Lung (tissue), 12 donors: Measurements from ENCODE around the gene TIFAB. TPM values are rescaled to one million over a fixed set of nuclear protein-coding genes. Genes with fewer than 3 reads are reported as not detected.
A peak's percentile ranks its signal among the peaks of the same experiment; 100 is the strongest.

Experiments used
- ATAC-seq: fragments of 200-7000 bp; cut with Tn5 transposase; one replicate; pipeline ENCODE4 v1.9.1; 2020; ENCODE audit warnings: moderate number of reproducible peaks; ENCODE audit not compliant: insufficient read depth, low FRiP score
- DNase-seq, 3 donors: peaks; one replicate each; pipeline ENCODE4 v3.0.0-alpha.2; 2013 to 2017
- H3K27ac ChIP-seq, 2 donors: one replicate each; pipeline ENCODE4 v1.5.1; 2013; ENCODE audit warnings: mild to moderate bottlenecking in 2 of 2, moderate library complexity in 2 of 2, control low read depth in 1 of 2, inconsistent platforms in 1 of 2, low read depth in 1 of 2, low read length in 1 of 2
- H3K27me3 ChIP-seq, 3 donors: one replicate each; pipeline ENCODE4 v1.5.1; 2013; ENCODE audit warnings: low read length in 2 of 3; ENCODE audit not compliant: control insufficient read depth in 3 of 3, insufficient read depth in 3 of 3
- H3K36me3 ChIP-seq, 4 donors: one replicate each; pipeline ENCODE4 v1.5.1; 2013; ENCODE audit warnings: low read length in 4 of 4, mild to moderate bottlenecking in 1 of 4, moderate library complexity in 1 of 4; ENCODE audit not compliant: control insufficient read depth in 4 of 4, insufficient read depth in 4 of 4
- H3K4me1 ChIP-seq, 5 donors: one replicate each; pipeline ENCODE4 v1.5.1; 2013; ENCODE audit warnings: low read length in 5 of 5, mild to moderate bottlenecking in 2 of 5, moderate library complexity in 1 of 5; ENCODE audit not compliant: control insufficient read depth in 5 of 5, insufficient read depth in 5 of 5
- H3K4me3 ChIP-seq: one replicate; pipeline ENCODE4 v1.5.1; 2013; ENCODE audit warnings: mild to moderate bottlenecking, control low read depth, moderate library complexity
- H3K9ac ChIP-seq, 2 donors: one replicate each; pipeline ENCODE4 v1.5.1; 2013; ENCODE audit warnings: low read length in 2 of 2, control low read depth in 1 of 2; ENCODE audit not compliant: insufficient read depth in 1 of 2
- H3K9me3 ChIP-seq, 4 donors: one replicate each; pipeline ENCODE4 v1.5.1; 2013; ENCODE audit warnings: low read length in 3 of 4, mild to moderate bottlenecking in 1 of 4, moderate library complexity in 1 of 4; ENCODE audit not compliant: control insufficient read depth in 4 of 4, insufficient read depth in 3 of 4
- WGBS, 2 donors: extraction: QIAGEN DNeasy Blood & Tissue Kit; methylation state at CpG; one replicate each; pipeline ENCODE4 v1.1.7; 2013; 5-methylcytosine and 5-hydroxymethylcytosine counted together
- polyA plus RNA-seq, 2 donors: library from polyadenylated mRNA; stranded (reverse); fragments of 200-250 nt; gene quantifications; one replicate each; pipeline ENCODE4 v1.2.1, GENCODE V29; 2013
- total RNA-seq, 2 donors: library from RNA; depleted of rRNA in 1 of 2; stranded (reverse); fragments of >200 nt in 1 of 2; gene quantifications; one replicate each; pipeline ENCODE4 v1.2.1, GENCODE V29; 2014 to 2021
- TF ChIP-seq, protein P1 (sequence below): IDR thresholded peaks from 2 replicates; pipeline ENCODE4 v1.5.1; 2012; ENCODE audit warnings: mild to moderate bottlenecking; ENCODE audit errors: control extremely low read depth, extremely low read depth
- donor health status: control.
- donor health status: control.
- donor health status: Bipolar disorder and iron deficiency.
- donor health status: healthy.
- donor health status: DM: yes; HTN: yes; CAD: no.

TIFAB gene
- total and polyA plus RNA-seq, 4 donors, result 0.15 to 0.88 (median 0.35) TPM

DNA sequence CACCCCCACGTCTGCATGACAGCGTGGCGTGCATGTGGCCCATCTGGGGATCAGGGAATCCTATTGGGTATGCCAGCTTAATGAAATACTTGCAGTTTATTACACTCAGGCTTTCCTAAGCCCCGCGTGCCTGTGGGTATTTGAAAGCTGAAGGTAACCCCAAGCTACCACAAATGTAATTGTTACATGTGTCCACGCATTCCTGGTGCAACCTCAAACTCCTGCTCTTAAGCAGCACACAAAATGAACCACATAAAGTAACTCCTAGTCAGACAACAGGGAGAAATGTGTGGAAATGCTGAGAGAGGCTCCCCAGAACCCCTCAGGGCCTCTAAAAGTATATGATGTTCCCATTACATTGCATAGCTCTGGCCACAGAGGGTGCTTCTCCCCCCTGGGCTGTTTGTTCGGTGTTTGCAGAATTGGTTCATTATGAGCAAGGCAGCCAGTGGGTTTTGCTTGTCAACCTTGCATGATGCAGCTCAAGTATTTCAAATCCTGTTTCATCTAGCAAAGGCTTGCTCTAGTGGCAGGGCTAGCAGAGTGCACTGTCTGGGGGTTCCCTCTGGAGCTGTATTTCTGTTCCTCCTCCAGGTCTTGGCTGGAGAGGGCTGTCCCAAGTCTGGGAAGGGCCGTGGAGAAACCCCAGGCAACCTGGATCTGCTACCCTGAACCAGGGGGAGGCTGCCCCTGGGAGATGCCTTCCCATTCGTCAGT lies 3.2 kb downstream of the TIFAB start:
- H3K9ac ChIP-seq, result no peak overlapping the region
- no peak overlapping the region for H3K4me3 ChIP-seq
- DNase-seq (no peak), ATAC-seq (no peak)
- TF ChIP-seq, protein P1, sequence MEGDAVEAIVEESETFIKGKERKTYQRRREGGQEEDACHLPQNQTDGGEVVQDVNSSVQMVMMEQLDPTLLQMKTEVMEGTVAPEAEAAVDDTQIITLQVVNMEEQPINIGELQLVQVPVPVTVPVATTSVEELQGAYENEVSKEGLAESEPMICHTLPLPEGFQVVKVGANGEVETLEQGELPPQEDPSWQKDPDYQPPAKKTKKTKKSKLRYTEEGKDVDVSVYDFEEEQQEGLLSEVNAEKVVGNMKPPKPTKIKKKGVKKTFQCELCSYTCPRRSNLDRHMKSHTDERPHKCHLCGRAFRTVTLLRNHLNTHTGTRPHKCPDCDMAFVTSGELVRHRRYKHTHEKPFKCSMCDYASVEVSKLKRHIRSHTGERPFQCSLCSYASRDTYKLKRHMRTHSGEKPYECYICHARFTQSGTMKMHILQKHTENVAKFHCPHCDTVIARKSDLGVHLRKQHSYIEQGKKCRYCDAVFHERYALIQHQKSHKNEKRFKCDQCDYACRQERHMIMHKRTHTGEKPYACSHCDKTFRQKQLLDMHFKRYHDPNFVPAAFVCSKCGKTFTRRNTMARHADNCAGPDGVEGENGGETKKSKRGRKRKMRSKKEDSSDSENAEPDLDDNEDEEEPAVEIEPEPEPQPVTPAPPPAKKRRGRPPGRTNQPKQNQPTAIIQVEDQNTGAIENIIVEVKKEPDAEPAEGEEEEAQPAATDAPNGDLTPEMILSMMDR, result no peak
- peaks cover 0 to 3% (median 0%) of the 10 kb centered on the region in 4 donors for H3K9me3 ChIP-seq
- peaks cover 0 to 38% (median 22%) of the 10 kb centered on the region in 5 donors for H3K4me1 ChIP-seq
- 83 to 85% methylated on average over 9 of the region's 9 CpGs for WGBS, 2 donors
- H3K27me3 ChIP-seq, result peaks cover 0 to 7% (median 0%) of the 10 kb centered on the region in 3 donors
- H3K36me3 ChIP-seq, result no peaks in the 10 kb centered on the region
- no peak overlapping the region for H3K27ac ChIP-seq

DNA sequence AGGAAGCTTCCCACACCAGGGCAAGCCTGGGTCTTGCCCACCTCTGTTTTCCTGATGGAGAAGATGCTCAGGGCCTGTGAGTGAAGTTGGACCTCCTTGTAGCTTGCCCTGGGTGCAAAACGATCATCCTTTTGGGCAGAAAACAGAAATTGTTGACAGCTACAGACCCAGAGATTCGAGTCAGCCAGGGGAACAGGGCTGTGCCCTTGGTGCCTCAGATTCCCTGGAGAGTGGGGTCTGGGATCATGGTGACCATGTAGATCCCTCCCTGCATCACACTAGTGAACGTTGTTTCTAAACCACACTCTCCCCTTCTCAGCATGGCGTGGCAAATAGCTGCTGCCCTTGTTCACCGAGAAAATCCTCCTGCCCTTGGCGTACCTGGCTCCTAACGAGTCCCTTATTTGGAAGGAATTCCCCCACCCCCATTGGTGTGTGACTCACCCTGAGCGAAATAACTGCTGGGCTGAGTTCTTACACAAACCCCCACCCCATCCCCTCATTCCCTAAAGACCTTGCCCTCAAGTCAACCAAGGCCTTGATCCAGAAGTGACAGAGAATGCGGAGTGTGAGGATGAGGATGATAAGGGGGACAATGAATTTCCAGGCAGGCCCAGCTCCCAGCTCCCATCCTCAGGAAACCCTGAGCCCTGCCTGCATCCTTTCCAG lies 3.9 kb downstream of the TIFAB start:
- Histone ChIP-seq H3K4me3 (no peak overlapping the region), H3K27me3 (peaks cover 0 to 7% (median 0%) of the 10 kb centered on the region in 3 donors), H3K9me3 (peaks cover 0 to 3% (median 0%) of the 10 kb centered on the region in 4 donors), H3K9ac (no peak overlapping the region), H3K27ac (no peak overlapping the region), H3K4me1 (peaks cover 0 to 46% (median 30%) of the 10 kb centered on the region in 5 donors), H3K36me3 (no peaks in the 10 kb centered on the region)
- WGBS, 2 donors, result 57 to 88% methylated on average over 9 of the region's 9 CpGs
- ATAC-seq (no peak), DNase-seq (no peak)
- TF ChIP-seq, protein P1, result no peak

DNA sequence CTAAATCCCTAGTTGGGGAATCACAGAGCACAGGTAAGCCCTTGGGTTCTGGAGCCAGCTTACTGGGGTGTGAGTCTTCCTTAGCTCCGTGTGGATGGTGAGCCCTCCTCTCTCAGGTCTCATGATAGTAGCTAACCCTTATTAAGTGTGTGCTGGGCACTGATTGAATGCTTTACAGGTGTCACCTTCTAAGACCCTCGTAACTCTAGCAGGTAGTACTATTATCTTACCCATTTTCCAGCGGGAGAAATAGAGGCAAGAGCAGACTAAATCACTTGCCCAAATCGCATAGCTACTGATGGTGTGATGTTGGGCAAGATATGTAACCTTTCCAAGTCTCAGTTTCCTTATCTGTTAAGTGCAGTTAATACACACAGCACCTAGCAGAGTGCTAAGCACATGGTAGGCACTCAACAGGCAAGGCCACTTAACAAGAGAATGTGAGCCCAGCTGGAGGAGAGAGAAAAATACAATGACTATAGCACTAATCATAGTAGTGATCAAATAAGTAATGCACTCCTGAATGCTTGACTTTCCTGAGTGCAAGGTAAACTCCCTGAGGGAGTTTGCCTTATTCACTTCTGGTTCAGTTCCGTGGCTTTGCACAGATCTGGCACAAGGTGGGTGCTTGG lies 4.7 kb downstream of the TIFAB start, which contains the start of gene DCANP1:
Gene DCANP1, minus strand, starts transcription at position 51 of the 632 bp plus-strand sequence. CDS start 240 bp downstream, outside the sequence.
- peak; percentile 71 for ATAC-seq
- no peaks in the 10 kb centered on the region for H3K9me3 ChIP-seq
- peaks cover 0 to 7% (median 0%) of the 10 kb centered on the region in 3 donors for H3K27me3 ChIP-seq
- WGBS, 2 donors, result 71 to 78% methylated on average over 5 of the region's 5 CpGs
- DNase-seq, result peak in 1 of 3 donors; percentile 63
- H3K27ac ChIP-seq, result no peak within 1 kb of the TSS
- peaks cover 0 to 54% (median 36%) of the 10 kb centered on the region in 5 donors for H3K4me1 ChIP-seq
- no peaks in the 10 kb centered on the region for H3K36me3 ChIP-seq
- H3K4me3 ChIP-seq, result no peak within 1 kb of the TSS
- H3K9ac ChIP-seq, result no peak within 1 kb of the TSS
- TF ChIP-seq, protein P1, result no peak
